Measurements from ENCODE around the gene PLA2G4E. TPM values are rescaled to one million over a fixed set of nuclear protein-coding genes. Genes with fewer than 3 reads are reported as not detected.

Gene PLA2G4E
- total RNA-seq, 1 experiment from 2014 or later, result not detected

DNA sequence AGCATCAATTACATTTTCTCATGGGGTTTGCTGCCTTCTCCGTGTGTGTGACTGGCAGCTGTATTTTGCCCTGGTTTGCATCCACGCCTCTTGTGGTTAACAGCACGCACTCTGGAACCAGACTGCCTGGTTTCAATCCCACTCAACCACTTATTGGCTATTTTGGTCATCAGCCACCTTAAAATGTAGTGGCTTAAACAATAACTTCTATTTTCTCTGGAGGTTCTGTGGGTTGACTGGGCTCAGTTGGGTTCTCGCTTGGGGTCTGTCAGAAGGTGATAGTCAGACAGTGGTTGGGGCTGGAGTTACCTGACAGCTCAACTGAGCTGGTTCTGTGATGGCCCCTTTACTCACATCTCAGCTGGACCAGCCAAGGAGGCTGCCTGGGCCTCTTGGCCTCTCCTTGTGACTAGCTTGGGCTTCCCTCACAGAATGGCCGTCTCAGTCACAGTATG is 85.2 kb downstream of the PLA2G4E start:
- Histone ChIP-seq H3K4me1 (ENCODE audit: control insufficient read depth in 1 of 2, insufficient read depth in 2 of 2, low read length in 2 of 2) (peaks cover 49 to 91% of the 10 kb centered on the region in 2 experiments), H3K9me3 (ENCODE audit: control insufficient read depth in 1 of 2, insufficient read depth in 1 of 2, low read depth in 1 of 2, low read length in 2 of 2) (no peaks in the 10 kb centered on the region; a peak in 1 of 4 replicates), H4K20me1 (ENCODE audit: insufficient read depth) (no peaks in the 10 kb centered on the region), H3K4me3 (replicated peaks in 1 of 2; ENCODE audit: low read depth in 1 of 2, low read length in 2 of 2) (no peak overlapping the region), H3K4me2 (ENCODE audit: low read length) (peak overlapping the region; percentile 78), H3K27me3 (ENCODE audit: insufficient read depth, low read length) (no peaks in the 10 kb centered on the region), H3K27ac (ENCODE audit: low read depth, low read length) (no peak overlapping the region), H3K9ac (ENCODE audit: low read length) (no peak overlapping the region; the same call in 1 of the 2 replicates), H3K9me2 (ENCODE audit: insufficient read depth) (no peaks in the 10 kb centered on the region), H3K79me2 (ENCODE audit: insufficient read depth, low read length) (peaks cover 52% of the 10 kb centered on the region; the same call in 1 of the 2 replicates), H2AFZ (ENCODE audit: low read depth, low read length, poor library complexity, severe bottlenecking) (no peak overlapping the region), H3K36me3 (ENCODE audit: control insufficient read depth in 1 of 2, insufficient read depth in 2 of 2, low read length in 2 of 2) (peaks cover 0 to 4% of the 10 kb centered on the region in 2 experiments; a peak in 1 of 4 replicates)
- RAD21 ChIA-PET (ENCODE audit: low non-redundant PET in 1 of 2, low total read pairs in 2 of 2, uncharacterized antibody in 2 of 2, unreplicated experiment in 2 of 2), result no interaction called here
- CTCF ChIA-PET, result no interaction called here
- POLR2A ChIA-PET, result interaction anchor here (1.1 kb wide), 1 partner anchor 16 kb away, joined by 3 read pairs; no protein-coding TSS in a partner anchor
- DNase-seq (ENCODE audit: low read depth, low spot score), result no peak
- intact Hi-C loops (cut with micrococcal nuclease), result loop anchor here (5.0 kb wide), 1 partner anchor 37 kb away; the partner anchor contains the start of gene EHD4
- no TSS peak for BruUV-seq (replicated peaks)
- TF ChIP-seq POLR2AphosphoS5 (IDR thresholded peaks at IDR 0.05; ENCODE audit: low read depth, low read length), result no peak
- no peak for TF ChIP-seq EZH2 (IDR thresholded peaks at IDR 0.05)
- TF ChIP-seq EZH2phosphoT487 (IDR thresholded peaks at IDR 0.05; ENCODE audit: borderline replicate concordance), result no peak
- no peak for TF ChIP-seq CTCF (IDR thresholded peaks at IDR 0.05 in 2 of 3, conservative IDR thresholded peaks at IDR 0.05 in 1 of 3; ENCODE audit: borderline replicate concordance in 1 of 3, insufficient read depth in 1 of 3, low read depth in 2 of 3, low read length in 2 of 3)
- no peak for TF ChIP-seq YY1 (IDR thresholded peaks at IDR 0.05; ENCODE audit: extremely low read depth, insufficient replicate concordance, low read depth, low read length)
- TF ChIP-seq JUND (IDR thresholded peaks at IDR 0.05), result no peak
- TF ChIP-seq SRF (IDR thresholded peaks at IDR 0.05; ENCODE audit: low read depth), result no peak
- TF ChIP-seq EGR1 (IDR thresholded peaks at IDR 0.05; ENCODE audit: low read depth), result no peak
- TF ChIP-seq SP1 (IDR thresholded peaks at IDR 0.05; ENCODE audit: low read depth), result no peak
- no peak for TF ChIP-seq ZNF274 (IDR thresholded peaks at IDR 0.05; ENCODE audit: low read depth, low read length)
- TF ChIP-seq ELF1 (IDR thresholded peaks at IDR 0.05; ENCODE audit: borderline replicate concordance, low read depth), result no peak
- TF ChIP-seq TCF7L2 (IDR thresholded peaks at IDR 0.05; ENCODE audit: borderline replicate concordance, extremely low read depth, insufficient read depth, insufficient read length), result no peak
- no peak for TF ChIP-seq CBX3 (IDR thresholded peaks at IDR 0.05; ENCODE audit: low read depth)
- TF ChIP-seq MAX (IDR thresholded peaks at IDR 0.05), result no peak
- no peak for TF ChIP-seq REST (IDR thresholded peaks at IDR 0.05; ENCODE audit: low read depth)
- TF ChIP-seq RAD21 (IDR thresholded peaks at IDR 0.05; ENCODE audit: low read depth), result no peak
- TF ChIP-seq ATF3 (IDR thresholded peaks at IDR 0.05), result no peak
- no peak for TF ChIP-seq CEBPB (IDR thresholded peaks at IDR 0.05; ENCODE audit: low read depth)
- no peak for TF ChIP-seq ZBTB33 (IDR thresholded peaks at IDR 0.05; ENCODE audit: extremely low read depth, insufficient replicate concordance, low read length)
- no peak for TF ChIP-seq POLR2A (IDR thresholded peaks at IDR 0.05; ENCODE audit: borderline replicate concordance, extremely low read depth, insufficient read depth, insufficient read length)
- no peak for ATAC-seq

Measured in HCT116 (cell line).